Esophagus muscularis mucosa (tissue), 4 donors: ENCODE results near the gene NIPBL. TPM values are rescaled to one million over a fixed set of nuclear protein-coding genes. Genes with fewer than 3 reads are reported as not detected.
"Not testable (repeated sequence)": the region's sequence is repeated elsewhere in the genome, so short reads cannot be mapped to it uniquely, and the experiment has no call there.

Experiments
- DNase-seq: peaks from one replicate; pipeline ENCODE4 v3.0.0-alpha.2; 2017; ENCODE audit errors: extremely low spot score
- H3K27ac ChIP-seq, 4 donors: fragments of 200-600 bp; sonication (generic); replicated peaks in 1 of 4; 1 replicate in 3 of 4; 2 replicates in 1 of 4; pipeline ENCODE4 v1.5.1; 2016 to 2019; ENCODE audit warnings: mild to moderate bottlenecking in 1 of 4
- H3K27me3 ChIP-seq, 4 donors: fragments of 200-600 bp; sonication (generic); one replicate each; pipeline versions ENCODE4 v1.5.1 to v1.6.0; 2016 to 2019
- H3K36me3 ChIP-seq, 4 donors: fragments of 200-600 bp; sonication (generic); one replicate each; pipeline ENCODE4 v1.5.1; 2016 to 2019
- H3K4me1 ChIP-seq, 4 donors: fragments of 200-600 bp; sonication (generic); one replicate each; pipeline ENCODE4 v1.5.1; 2016 to 2019
- H3K4me3 ChIP-seq, 4 donors: fragments of 200-600 bp; sonication (generic); 1 replicate in 2 of 4; 2 replicates in 2 of 4; pipeline ENCODE4 v1.5.1; 2016 to 2019; ENCODE audit warnings: mild to moderate bottlenecking in 4 of 4, moderate library complexity in 1 of 4
- H3K9me3 ChIP-seq, 4 donors: fragments of 200-600 bp; sonication (generic); 1 replicate in 3 of 4; 2 replicates in 1 of 4; pipeline ENCODE4 v1.5.1; 2016 to 2019
- CTCF ChIP-seq, 3 experiments: fragments of 200-600 bp in 2 of 3; fragments of 450-650 bp in 1 of 3; sonication (generic) in 2 of 3; IDR thresholded peaks; one replicate each; pipeline ENCODE4 v1.5.1; 2017 to 2019; ENCODE audit warnings: antibody characterized with exemption in 3 of 3, mild to moderate bottlenecking in 2 of 3, moderate library complexity in 1 of 3
- EP300 ChIP-seq: sonication (generic); formaldehyde crosslinking; IDR thresholded peaks from one replicate; pipeline ENCODE4 v1.6.1; 2017; ENCODE audit warnings: antibody characterized with exemption
- POLR2A ChIP-seq: fragments of 450-650 bp; IDR thresholded peaks from one replicate; pipeline ENCODE4 v1.6.1; 2017; ENCODE audit warnings: antibody characterized with exemption, moderate library complexity, mild to moderate bottlenecking, low read depth
- POLR2AphosphoS5 ChIP-seq, 2 donors: sonication (generic); formaldehyde crosslinking; IDR thresholded peaks; one replicate each; pipeline ENCODE4 v1.6.1; 2017; ENCODE audit warnings: antibody characterized with exemption in 2 of 2
- WGBS: methylation state at CpG from one replicate; pipeline ENCODE4 v1.1.5; 2018; 5-methylcytosine and 5-hydroxymethylcytosine counted together
- intact Hi-C: fragments of 100-400 bp; cut with DNase I; formaldehyde crosslinking; loops from one replicate; pipeline ENCODE4 v1.15.1; 2023
- total RNA-seq, 4 donors: library from RNA; depleted of rRNA; stranded (reverse); fragments of >200 nt; gene quantifications; one replicate each; pipeline versions ENCODE4 v1.1.0 to v1.2.1, GENCODE V29; 2016

The NIPBL gene
- total RNA-seq, 4 donors from 2014 or later = 38.9 to 50.3 (median 40.0) TPM

GRCh38 chr5:36886791-36887190 is 10.2 kb downstream of the NIPBL start:
- Histone ChIP-seq H3K4me3 (no peak overlapping the region), H3K27me3 (no peaks in the 10 kb centered on the region), H3K27ac (no peak overlapping the region), H3K4me1 (peaks cover 19 to 64% (median 59%) of the 10 kb centered on the region in 4 donors), H3K36me3 (peaks cover 0 to 13% (median 7%) of the 10 kb centered on the region in 4 donors), H3K9me3 (no peaks in the 10 kb centered on the region)
- DNase-seq = no peak
- 91% methylated on average over 3 of the region's 3 CpGs for WGBS
- intact Hi-C loops = no loop called here
- TF ChIP-seq POLR2A (no peak), EP300 (no peak), CTCF (IDR thresholded peaks at IDR 0.05) (no peak), POLR2AphosphoS5 (IDR thresholded peaks at IDR 0.05) (no peak)

DNA sequence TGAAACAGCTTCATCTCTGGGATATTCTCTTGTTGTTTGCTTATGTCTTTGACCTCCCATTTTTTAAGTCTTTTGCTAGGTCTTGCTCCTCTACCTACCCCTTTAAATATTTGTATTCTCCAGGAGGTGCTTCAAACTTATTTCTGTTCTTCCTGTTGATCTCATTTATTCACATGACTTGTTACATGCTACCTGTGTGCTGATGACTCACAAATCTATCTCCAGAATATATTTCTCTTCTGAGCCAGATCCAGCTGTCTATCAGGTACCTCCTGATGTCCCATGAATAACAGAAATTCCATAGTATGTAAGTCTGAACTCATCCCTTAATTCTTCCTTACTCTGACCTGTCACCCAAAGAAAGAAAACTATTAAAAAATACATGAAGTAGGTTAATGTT is 11.0 kb downstream of the NIPBL start:
- intact Hi-C loops = no loop called here
- no peak for TF ChIP-seq CTCF (IDR thresholded peaks at IDR 0.05)
- no peak for TF ChIP-seq EP300
- no peak for TF ChIP-seq POLR2A
- no peak for TF ChIP-seq POLR2AphosphoS5 (IDR thresholded peaks at IDR 0.05)
- H3K4me1 ChIP-seq = peaks cover 16 to 58% (median 53%) of the 10 kb centered on the region in 4 donors

DNA sequence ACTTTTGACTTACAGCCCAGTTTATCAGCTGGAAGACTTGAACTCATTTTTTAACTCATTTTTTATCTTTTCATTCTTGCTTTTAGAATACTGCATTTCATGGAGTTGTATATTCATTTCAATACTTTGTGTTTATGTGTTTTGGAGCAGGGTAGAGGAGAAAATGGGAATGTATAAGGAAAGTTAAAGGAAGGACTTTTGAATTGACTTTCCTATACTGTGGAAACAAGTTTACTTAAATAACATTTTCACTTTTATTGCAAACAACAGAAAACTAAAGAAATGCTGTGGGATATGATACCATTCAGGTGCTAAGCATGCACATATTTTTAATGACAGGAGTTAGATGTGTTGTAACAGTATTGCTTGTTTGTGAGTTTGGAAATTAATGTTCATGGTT is 11.7 kb downstream of the NIPBL start:
- Histone ChIP-seq H3K4me3 (no peak overlapping the region), H3K27me3 (no peaks in the 10 kb centered on the region), H3K36me3 (peaks cover 0 to 13% (median 7%) of the 10 kb centered on the region in 4 donors), H3K27ac (no peak overlapping the region), H3K9me3 (no peaks in the 10 kb centered on the region), H3K4me1 (peaks cover 16 to 53% (median 51%) of the 10 kb centered on the region in 4 donors)
- intact Hi-C loops = no loop called here
- TF ChIP-seq POLR2A = no peak
- TF ChIP-seq CTCF (IDR thresholded peaks at IDR 0.05) = no peak
- no peak for TF ChIP-seq POLR2AphosphoS5 (IDR thresholded peaks at IDR 0.05)
- TF ChIP-seq EP300 = no peak
- no peak for DNase-seq

More for the DNA sequence above, 11.0 kb downstream of the NIPBL start:
- Histone ChIP-seq H3K4me3 (no peak overlapping the region), H3K36me3 (peaks cover 0 to 13% (median 7%) of the 10 kb centered on the region in 4 donors), H3K27ac (no peak overlapping the region), H3K27me3 (no peaks in the 10 kb centered on the region), H3K9me3 (no peaks in the 10 kb centered on the region)
- DNase-seq = no peak

DNA sequence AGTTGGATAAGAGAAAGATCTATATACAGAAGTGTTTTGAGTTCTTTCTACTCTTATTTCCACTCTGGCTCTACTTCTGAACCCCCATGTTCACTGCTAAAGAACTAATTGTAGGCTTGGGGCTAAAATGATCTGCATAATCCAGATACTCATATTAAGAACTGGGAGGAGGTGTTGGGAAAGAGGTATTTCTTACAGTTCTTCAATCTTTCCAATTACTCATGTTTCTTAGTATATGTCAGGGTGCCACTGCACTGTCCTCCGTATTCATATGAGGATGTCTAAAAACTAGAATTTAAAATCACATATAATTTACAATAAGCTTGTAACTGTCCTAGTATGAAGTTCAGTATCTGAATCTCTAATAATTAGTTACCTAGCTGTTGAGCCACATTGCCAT is 12.7 kb downstream of the NIPBL start:
- Histone ChIP-seq H3K9me3 (no peaks in the 10 kb centered on the region), H3K4me1 (peaks cover 20 to 56% (median 49%) of the 10 kb centered on the region in 4 donors), H3K27me3 (no peaks in the 10 kb centered on the region), H3K4me3 (no peak overlapping the region), H3K36me3 (peaks cover 0 to 13% (median 7%) of the 10 kb centered on the region in 4 donors), H3K27ac (no peak overlapping the region)
- TF ChIP-seq CTCF (IDR thresholded peaks at IDR 0.05) (no peak), POLR2AphosphoS5 (IDR thresholded peaks at IDR 0.05) (no peak), POLR2A (no peak), EP300 (no peak)
- no peak for DNase-seq
- WGBS = 79% methylated on average over 1 of the region's 1 CpG
- intact Hi-C loops = no loop called here

GRCh38 chr5:36891266-36891665 is 14.7 kb downstream of the NIPBL start:
- TF ChIP-seq EP300 (no peak), POLR2AphosphoS5 (IDR thresholded peaks at IDR 0.05) (no peak), POLR2A (no peak), CTCF (IDR thresholded peaks at IDR 0.05) (no peak)
- peaks cover 0 to 4% (median 0%) of the 10 kb centered on the region in 4 donors for H3K36me3 ChIP-seq
- peaks cover 16 to 55% (median 44%) of the 10 kb centered on the region in 4 donors for H3K4me1 ChIP-seq
- H3K27me3 ChIP-seq = no peaks in the 10 kb centered on the region
- intact Hi-C loops = no loop called here
- H3K9me3 ChIP-seq = no peaks in the 10 kb centered on the region
- H3K27ac ChIP-seq = no peak overlapping the region
- WGBS = 100% methylated on average over 1 of the region's 1 CpG
- H3K4me3 ChIP-seq = no peak overlapping the region
- DNase-seq = no peak

GRCh38 chr5:36892085-36892830 is 15.7 kb downstream of the NIPBL start:
- peaks cover 12 to 52% (median 41%) of the 10 kb centered on the region in 4 donors for H3K4me1 ChIP-seq
- H3K27me3 ChIP-seq, DNase-seq, H3K36me3 ChIP-seq, H3K9me3 ChIP-seq, H3K27ac ChIP-seq, intact Hi-C loops, H3K4me3 ChIP-seq: not testable (repeated sequence)
- 98% methylated on average over 3 of the region's 6 CpGs for WGBS
